ENCODE results near the gene R3HDM4.

DNA sequence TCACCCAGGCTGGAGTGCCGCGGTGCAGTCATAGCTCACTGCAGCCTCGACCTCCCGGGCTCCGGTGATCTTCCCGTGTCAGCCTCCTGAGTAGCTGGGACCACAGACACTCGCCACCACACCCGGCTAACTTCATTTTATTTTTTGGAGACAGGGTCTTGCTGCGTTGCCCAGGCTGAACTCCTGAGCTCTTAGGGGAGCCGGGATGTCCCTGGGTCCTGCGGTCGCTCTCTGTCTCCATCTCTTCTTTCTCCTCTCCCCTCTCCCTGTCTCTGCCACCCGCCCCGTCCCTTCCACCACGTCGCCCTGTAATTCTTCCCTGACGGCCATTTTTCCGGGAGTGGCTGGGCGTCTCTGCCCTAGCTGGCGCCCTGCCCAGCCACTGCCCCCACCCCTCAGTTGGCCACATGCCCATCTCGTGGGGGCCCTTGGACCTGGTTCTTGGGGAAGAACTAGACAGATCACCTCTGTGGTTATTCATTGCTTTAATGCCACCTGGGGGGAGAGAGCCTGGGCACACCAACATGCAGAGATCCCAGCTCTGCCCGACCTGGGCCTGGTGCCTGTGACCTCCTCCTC lies 31.7 kb upstream of the R3HDM4 start:
- TF ChIP-seq, protein P1, sequence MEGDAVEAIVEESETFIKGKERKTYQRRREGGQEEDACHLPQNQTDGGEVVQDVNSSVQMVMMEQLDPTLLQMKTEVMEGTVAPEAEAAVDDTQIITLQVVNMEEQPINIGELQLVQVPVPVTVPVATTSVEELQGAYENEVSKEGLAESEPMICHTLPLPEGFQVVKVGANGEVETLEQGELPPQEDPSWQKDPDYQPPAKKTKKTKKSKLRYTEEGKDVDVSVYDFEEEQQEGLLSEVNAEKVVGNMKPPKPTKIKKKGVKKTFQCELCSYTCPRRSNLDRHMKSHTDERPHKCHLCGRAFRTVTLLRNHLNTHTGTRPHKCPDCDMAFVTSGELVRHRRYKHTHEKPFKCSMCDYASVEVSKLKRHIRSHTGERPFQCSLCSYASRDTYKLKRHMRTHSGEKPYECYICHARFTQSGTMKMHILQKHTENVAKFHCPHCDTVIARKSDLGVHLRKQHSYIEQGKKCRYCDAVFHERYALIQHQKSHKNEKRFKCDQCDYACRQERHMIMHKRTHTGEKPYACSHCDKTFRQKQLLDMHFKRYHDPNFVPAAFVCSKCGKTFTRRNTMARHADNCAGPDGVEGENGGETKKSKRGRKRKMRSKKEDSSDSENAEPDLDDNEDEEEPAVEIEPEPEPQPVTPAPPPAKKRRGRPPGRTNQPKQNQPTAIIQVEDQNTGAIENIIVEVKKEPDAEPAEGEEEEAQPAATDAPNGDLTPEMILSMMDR (conservative IDR thresholded peaks at IDR 0.05; ENCODE audit: low read length) = no peak
- no peak for TF ChIP-seq EZH2phosphoT487 (IDR thresholded peaks at IDR 0.05; ENCODE audit: borderline replicate concordance)

Data from Loucy (cell line).